Epithelial cell of esophagus (primary cell): ENCODE results near the gene PAOX.

Experiments used
- DNase-seq: peaks from one replicate; pipeline ENCODE4 v3.0.0; 2010; ENCODE audit warnings: low read depth
- H3K4me3 ChIP-seq: 2 replicates; pipeline ENCODE4 v1.5.1; 2011; ENCODE audit warnings: mild to moderate bottlenecking, low read length, control low read depth
- CTCF ChIP-seq: IDR thresholded peaks from 2 replicates; pipeline ENCODE4 v1.5.1; 2011; ENCODE audit warnings: low read depth, mild to moderate bottlenecking, low read length, control low read depth, inconsistent platforms; ENCODE audit not compliant: insufficient read depth; ENCODE audit errors: missing control alignments

The PAOX gene

GRCh38 chr10:133342942-133343341 is 36.1 kb upstream of the PAOX start:
- DNase-seq = no peak
- TF ChIP-seq CTCF = no peak
- H3K4me3 ChIP-seq = no peak overlapping the region

GRCh38 chr10:133343558-133343957 is 35.5 kb upstream of the PAOX start:
- TF ChIP-seq CTCF = no peak
- DNase-seq = no peak
- H3K4me3 ChIP-seq = no peak overlapping the region

- TF ChIP-seq CTCF = no peak
- no peak for DNase-seq
- no peak overlapping the region for H3K4me3 ChIP-seq
Measured at GRCh38 chr10:133344236-133344635, 34.8 kb upstream of the PAOX start.

- no peak for TF ChIP-seq CTCF
- DNase-seq = no peak
- no peak overlapping the region for H3K4me3 ChIP-seq
Measured at GRCh38 chr10:133346413-133346812, 32.6 kb upstream of the PAOX start.

GRCh38 chr10:133347710-133348517 is 31.1 kb upstream of the PAOX start:
- TF ChIP-seq CTCF = no peak
- H3K4me3 ChIP-seq = no peak overlapping the region
- DNase-seq = no peak

- TF ChIP-seq CTCF = no peak
- DNase-seq = no peak
Measured at GRCh38 chr10:133349160-133349568, 29.9 kb upstream of the PAOX start.

GRCh38 chr10:133349577-133350011 is 29.5 kb upstream of the PAOX start:
- no peak overlapping the region for H3K4me3 ChIP-seq
- DNase-seq = no peak
- TF ChIP-seq CTCF = no peak

More at GRCh38 chr10:133349160-133349568, 29.9 kb upstream of the PAOX start:
- H3K4me3 ChIP-seq = no peak overlapping the region
